ENCODE results near the gene ANXA3.
"Not testable (repeated sequence)": the region's sequence is repeated elsewhere in the genome, so short reads cannot be mapped to it uniquely, and the experiment has no call there.

ANXA3 gene

GRCh38 chr4:78543424-78544125 lies 8.0 kb upstream of the ANXA3 start:
- DNase-seq (ENCODE audit: low read depth): no peak

- DNase-seq (ENCODE audit: low read depth): no peak
Observed at GRCh38 chr4:78544678-78545077, 6.9 kb upstream of the ANXA3 start.

GRCh38 chr4:78545275-78546246 lies 6.0 kb upstream of the ANXA3 start:
- no peak for DNase-seq (ENCODE audit: low read depth)

- DNase-seq (ENCODE audit: low read depth): not testable (repeated sequence)
Observed at GRCh38 chr4:78547899-78548298, 3.7 kb upstream of the ANXA3 start.

GRCh38 chr4:78548889-78549288 lies 2.7 kb upstream of the ANXA3 start:
- not testable (repeated sequence) for DNase-seq (ENCODE audit: low read depth)

GRCh38 chr4:78552389-78553042 lies 946 bp downstream of the ANXA3 start:
- DNase-seq (ENCODE audit: low read depth): no peak

GRCh38 chr4:78553043-78553396 lies 1.4 kb downstream of the ANXA3 start:
- DNase-seq (ENCODE audit: low read depth): no peak

GRCh38 chr4:78553529-78554060 lies 2.0 kb downstream of the ANXA3 start:
- no peak for DNase-seq (ENCODE audit: low read depth)

- no peak for DNase-seq (ENCODE audit: low read depth)
Observed at GRCh38 chr4:78556665-78557064, 5.1 kb downstream of the ANXA3 start.

- no peak for DNase-seq (ENCODE audit: low read depth)
Observed at GRCh38 chr4:78557841-78558240, 6.3 kb downstream of the ANXA3 start.

- no peak for DNase-seq (ENCODE audit: low read depth)
Observed at GRCh38 chr4:78558410-78558809, 6.8 kb downstream of the ANXA3 start.

- no peak for DNase-seq (ENCODE audit: low read depth)
Observed at GRCh38 chr4:78560296-78560963, 8.9 kb downstream of the ANXA3 start.

GRCh38 chr4:78561677-78562076 lies 10.1 kb downstream of the ANXA3 start:
- DNase-seq (ENCODE audit: low read depth): no peak

GRCh38 chr4:78562687-78563086 lies 11.1 kb downstream of the ANXA3 start:
- no peak for DNase-seq (ENCODE audit: low read depth)

- no peak for DNase-seq (ENCODE audit: low read depth)
Observed at GRCh38 chr4:78565971-78566372, 14.4 kb downstream of the ANXA3 start.

- no peak for DNase-seq (ENCODE audit: low read depth)
Observed at GRCh38 chr4:78566834-78567499, 15.4 kb downstream of the ANXA3 start.

GRCh38 chr4:78567500-78568060 lies 16.0 kb downstream of the ANXA3 start:
- DNase-seq (ENCODE audit: low read depth): no peak

GRCh38 chr4:78568640-78569305 lies 17.2 kb downstream of the ANXA3 start:
- DNase-seq (ENCODE audit: low read depth): no peak

GRCh38 chr4:78569306-78569821 lies 17.8 kb downstream of the ANXA3 start:
- DNase-seq (ENCODE audit: low read depth): no peak

GRCh38 chr4:78570117-78570516 lies 18.5 kb downstream of the ANXA3 start:
- DNase-seq (ENCODE audit: low read depth): no peak
